GM12891 (cell line): ENCODE measurements around the gene PRODH2.

Experiments used
- POLR2A ChIP-seq: IDR thresholded peaks from 2 replicates; pipeline ENCODE4 v1.6.1; 2011; ENCODE audit warnings: low read depth, low read length, control low read depth
- POLR2AphosphoS5 ChIP-seq: IDR thresholded peaks from 2 replicates; pipeline ENCODE4 v1.6.1; 2011; ENCODE audit warnings: low read depth, low read length, control low read depth
- POU2F2 ChIP-seq: IDR thresholded peaks from 2 replicates; pipeline ENCODE4 v1.6.1; 2011; ENCODE audit warnings: low read depth, mild to moderate bottlenecking, control low read depth, low read length, moderate library complexity
- TAF1 ChIP-seq: IDR thresholded peaks from 2 replicates; pipeline ENCODE4 v1.6.1; 2011; ENCODE audit warnings: low read depth, low read length, control low read depth

GRCh38 chr19:35801828-35802227 lies 10.8 kb downstream of the PRODH2 start:
- TF ChIP-seq POLR2A, result no peak
- no peak for TF ChIP-seq POLR2AphosphoS5
- TF ChIP-seq TAF1, result no peak
- TF ChIP-seq POU2F2, result no peak
